IgD-negative memory B cell (primary cell): ENCODE results near the gene TIPRL. TPM values are rescaled to one million over a fixed set of nuclear protein-coding genes. Genes with fewer than 3 reads are reported as not detected.

Experiments
- H3K27ac Mint-ChIP-seq, 3 donors: one replicate each; pipeline ENCODE4 v1.8.0; 2020 to 2022; ENCODE audit warnings: mild to moderate bottlenecking in 3 of 3, mixed read lengths in 3 of 3, moderate library complexity in 1 of 3
- H3K27me3 Mint-ChIP-seq: one replicate; pipeline ENCODE4 v1.8.0; 2021; ENCODE audit warnings: mixed read lengths
- H3K36me3 Mint-ChIP-seq: one replicate; pipeline ENCODE4 v1.8.0; 2020; ENCODE audit warnings: mild to moderate bottlenecking, mixed read lengths
- H3K4me1 Mint-ChIP-seq, 3 donors: one replicate each; pipeline ENCODE4 v1.8.0; 2020 to 2022; ENCODE audit warnings: mixed read lengths in 3 of 3, mild to moderate bottlenecking in 1 of 3
- H3K4me3 Mint-ChIP-seq, 4 donors: one replicate each; pipeline ENCODE4 v1.8.0; 2020 to 2022; ENCODE audit warnings: mild to moderate bottlenecking in 4 of 4, mixed read lengths in 4 of 4, moderate library complexity in 3 of 4
- H3K9me3 Mint-ChIP-seq, 3 donors: one replicate each; pipeline ENCODE4 v1.8.0; 2020 to 2021; ENCODE audit warnings: mixed read lengths in 3 of 3, mild to moderate bottlenecking in 1 of 3
- polyA plus RNA-seq: library from polyadenylated mRNA; unstranded; fragments of 300-500 nt; fragmentation: Illumina TruSeq; gene quantifications from one replicate; pipeline ENCODE4 v1.2.3, GENCODE V29; 2021

Gene TIPRL
- polyA plus RNA-seq, 1 donor from 2014 or later: 28.5 TPM

GRCh38 chr1:168236836-168237611 lies 58.3 kb downstream of the TIPRL start:
- H3K4me3 Mint-ChIP-seq: no peak overlapping the region
- no peaks in the 10 kb centered on the region for H3K27me3 Mint-ChIP-seq
- no peaks in the 10 kb centered on the region for H3K9me3 Mint-ChIP-seq
- peak overlapping the region in 1 of 3 donors; percentile 29 for H3K27ac Mint-ChIP-seq
- H3K36me3 Mint-ChIP-seq: peaks cover 3% of the 10 kb centered on the region
- peaks cover 2 to 25% (median 24%) of the 10 kb centered on the region in 3 donors for H3K4me1 Mint-ChIP-seq

DNA sequence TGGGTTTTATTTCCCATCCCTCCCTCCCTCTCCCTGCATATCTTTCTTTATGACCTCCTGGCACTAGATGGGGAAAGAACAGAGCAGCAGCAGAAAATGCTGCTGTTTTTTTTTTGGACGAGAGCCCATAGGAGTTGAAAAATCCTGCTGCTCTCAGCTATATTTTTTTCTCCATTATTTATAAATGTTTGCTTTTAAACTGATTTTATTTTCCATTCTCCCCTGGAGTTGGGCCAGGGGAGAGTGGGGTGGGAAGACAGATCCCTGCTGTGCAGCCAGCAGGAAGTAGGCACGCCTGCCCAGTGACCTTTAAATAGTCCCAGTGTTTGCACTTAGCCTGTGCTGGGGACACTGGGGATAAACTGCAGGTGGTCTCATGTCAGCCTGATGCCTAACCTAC lies 64.4 kb downstream of the TIPRL start:
- peaks cover 19% of the 10 kb centered on the region for H3K36me3 Mint-ChIP-seq
- H3K9me3 Mint-ChIP-seq: no peaks in the 10 kb centered on the region
- H3K4me1 Mint-ChIP-seq: peaks cover 10 to 15% (median 10%) of the 10 kb centered on the region in 3 donors
- H3K27me3 Mint-ChIP-seq: no peaks in the 10 kb centered on the region
- H3K27ac Mint-ChIP-seq: no peak overlapping the region
- no peak overlapping the region for H3K4me3 Mint-ChIP-seq

DNA sequence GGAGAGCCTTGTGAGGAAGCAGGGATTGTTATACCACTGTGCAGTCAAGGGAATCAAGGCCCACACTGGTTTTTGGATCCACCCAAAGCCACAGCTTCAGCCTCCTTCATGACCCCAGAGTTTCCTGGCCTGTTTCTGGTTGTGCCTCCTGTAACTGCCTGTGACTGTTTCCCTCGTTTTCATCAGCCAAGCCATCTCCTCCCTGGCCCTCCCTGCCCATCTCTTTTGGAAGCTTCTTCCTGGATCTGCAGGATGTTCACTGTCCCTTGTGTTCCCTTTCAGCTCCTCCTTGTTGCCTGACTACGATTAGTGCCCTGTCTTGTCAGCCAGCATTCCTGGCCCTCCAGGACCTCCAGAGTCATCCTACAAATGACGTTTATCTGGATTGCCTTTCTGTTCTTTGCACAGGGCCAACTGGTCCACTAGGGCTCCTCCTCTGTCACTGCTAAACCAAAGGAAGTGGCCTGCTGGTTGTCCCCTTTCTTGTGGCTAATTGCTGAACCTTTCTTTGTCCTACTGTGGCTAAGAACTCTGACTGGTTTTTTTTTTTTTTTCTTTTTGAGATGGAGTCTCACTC lies 65.0 kb downstream of the TIPRL start:
- Mint-ChIP-seq H3K9me3 (no peaks in the 10 kb centered on the region), H3K27ac (peak overlapping the region in 1 of 3 donors; percentile 76), H3K4me3 (no peak overlapping the region), H3K27me3 (no peaks in the 10 kb centered on the region), H3K36me3 (peaks cover 22% of the 10 kb centered on the region), H3K4me1 (peaks cover 10 to 16% (median 15%) of the 10 kb centered on the region in 3 donors)

- Mint-ChIP-seq H3K4me3 (no peak overlapping the region), H3K4me1 (peaks cover 12 to 18% (median 15%) of the 10 kb centered on the region in 3 donors), H3K9me3 (no peaks in the 10 kb centered on the region), H3K36me3 (peaks cover 22% of the 10 kb centered on the region), H3K27me3 (no peaks in the 10 kb centered on the region), H3K27ac (no peak overlapping the region)
These were observed 66.3 kb downstream of the TIPRL start for GRCh38 chr1:168245042-168245441.

DNA sequence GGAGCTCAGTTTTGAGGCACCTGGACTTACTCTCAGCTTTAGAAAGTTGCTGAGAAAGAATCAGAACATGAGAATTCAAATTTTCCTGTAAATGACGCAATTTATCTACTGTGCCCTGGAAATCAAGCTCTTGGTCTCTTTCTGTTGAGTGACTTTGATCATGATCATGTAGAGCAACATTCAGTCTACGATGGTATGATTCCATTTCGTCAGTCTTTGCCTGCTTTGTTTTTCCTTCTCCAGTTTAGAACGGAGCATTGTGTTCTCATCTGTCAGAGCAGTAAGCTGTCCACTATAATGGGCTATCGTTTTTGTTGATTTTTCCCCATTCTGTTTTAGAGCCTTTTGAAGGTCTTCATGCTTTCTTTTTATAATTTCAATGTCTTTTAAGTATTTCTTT lies 67.7 kb downstream of the TIPRL start:
- no peak overlapping the region for H3K4me3 Mint-ChIP-seq
- H3K27ac Mint-ChIP-seq: no peak overlapping the region

More for the DNA sequence above, 67.7 kb downstream of the TIPRL start:
- Mint-ChIP-seq H3K4me1 (peaks cover 15 to 18% (median 17%) of the 10 kb centered on the region in 3 donors), H3K27me3 (no peaks in the 10 kb centered on the region), H3K36me3 (peaks cover 21% of the 10 kb centered on the region), H3K9me3 (no peaks in the 10 kb centered on the region)

Other genes starting within 250 kb of the TIPRL start
- gene DCAF6, start 242.3 kb upstream of the TIPRL start, polyA plus RNA-seq: 11.9 TPM
- 69.3 TPM for gene MPC2, start 241.9 kb upstream of the TIPRL start, polyA plus RNA-seq
- gene GPR161, start 42.0 kb upstream of the TIPRL start, polyA plus RNA-seq: not detected
- gene SFT2D2, start 47.0 kb downstream of the TIPRL start, polyA plus RNA-seq: 46.5 TPM
- 2.5 TPM for gene TBX19, start 101.9 kb downstream of the TIPRL start, polyA plus RNA-seq